ENCODE measurements around the gene CERK. TPM values are rescaled to one million over a fixed set of nuclear protein-coding genes. Genes with fewer than 3 reads are reported as not detected.

Gene CERK
- total RNA-seq, 4 donors from 2014 or later: 20.3 to 42.0 (median 24.7) TPM

DNA sequence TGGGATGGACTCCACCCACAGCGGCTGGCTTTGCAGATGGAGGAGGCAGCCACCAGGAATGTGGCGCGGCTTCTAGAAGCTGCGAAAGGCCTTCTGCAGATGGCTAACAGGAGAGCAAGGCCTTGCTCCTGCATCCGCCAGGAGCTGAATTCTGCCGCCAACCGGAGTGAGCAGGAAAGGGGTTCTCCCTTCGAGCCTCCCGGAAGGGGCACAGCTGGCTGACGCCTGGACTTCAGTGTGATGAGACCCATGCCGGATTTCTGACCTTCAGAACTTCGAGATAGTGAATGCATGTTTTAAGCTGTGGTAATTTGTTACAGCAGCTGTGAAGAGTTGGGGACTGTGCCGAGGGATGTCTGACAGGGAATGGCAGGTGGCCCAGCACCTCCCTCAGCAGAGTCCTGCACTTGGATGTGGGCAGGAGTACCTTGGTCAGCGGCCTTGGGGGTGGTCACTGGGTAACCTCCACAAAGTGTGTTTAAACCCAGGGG, 32.1 kb upstream of the CERK start:
- no peaks in the 10 kb centered on the region for H3K27me3 ChIP-seq
- DNase-seq (ENCODE audit: low spot score in 2 of 2): no peak
- H3K4me1 ChIP-seq: peaks cover 0 to 76% (median 39%) of the 10 kb centered on the region in 4 donors
- H3K36me3 ChIP-seq: peaks cover 0 to 1% (median 0%) of the 10 kb centered on the region in 3 donors
- H3K27ac ChIP-seq: peak overlapping the region; percentile 53 to 91 (median 77)
- no peak overlapping the region for H3K4me3 ChIP-seq
- TF ChIP-seq, protein P1, sequence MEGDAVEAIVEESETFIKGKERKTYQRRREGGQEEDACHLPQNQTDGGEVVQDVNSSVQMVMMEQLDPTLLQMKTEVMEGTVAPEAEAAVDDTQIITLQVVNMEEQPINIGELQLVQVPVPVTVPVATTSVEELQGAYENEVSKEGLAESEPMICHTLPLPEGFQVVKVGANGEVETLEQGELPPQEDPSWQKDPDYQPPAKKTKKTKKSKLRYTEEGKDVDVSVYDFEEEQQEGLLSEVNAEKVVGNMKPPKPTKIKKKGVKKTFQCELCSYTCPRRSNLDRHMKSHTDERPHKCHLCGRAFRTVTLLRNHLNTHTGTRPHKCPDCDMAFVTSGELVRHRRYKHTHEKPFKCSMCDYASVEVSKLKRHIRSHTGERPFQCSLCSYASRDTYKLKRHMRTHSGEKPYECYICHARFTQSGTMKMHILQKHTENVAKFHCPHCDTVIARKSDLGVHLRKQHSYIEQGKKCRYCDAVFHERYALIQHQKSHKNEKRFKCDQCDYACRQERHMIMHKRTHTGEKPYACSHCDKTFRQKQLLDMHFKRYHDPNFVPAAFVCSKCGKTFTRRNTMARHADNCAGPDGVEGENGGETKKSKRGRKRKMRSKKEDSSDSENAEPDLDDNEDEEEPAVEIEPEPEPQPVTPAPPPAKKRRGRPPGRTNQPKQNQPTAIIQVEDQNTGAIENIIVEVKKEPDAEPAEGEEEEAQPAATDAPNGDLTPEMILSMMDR (IDR thresholded peaks at IDR 0.05): no peak
- no peak for TF ChIP-seq POLR2A (IDR thresholded peaks at IDR 0.05)
- no peak for TF ChIP-seq EP300 (IDR thresholded peaks at IDR 0.05)
- 80 to 81% methylated on average over 9 to 14 of the region's 14 CpGs for WGBS, 2 donors
- no peaks in the 10 kb centered on the region for H3K9me3 ChIP-seq

DNA sequence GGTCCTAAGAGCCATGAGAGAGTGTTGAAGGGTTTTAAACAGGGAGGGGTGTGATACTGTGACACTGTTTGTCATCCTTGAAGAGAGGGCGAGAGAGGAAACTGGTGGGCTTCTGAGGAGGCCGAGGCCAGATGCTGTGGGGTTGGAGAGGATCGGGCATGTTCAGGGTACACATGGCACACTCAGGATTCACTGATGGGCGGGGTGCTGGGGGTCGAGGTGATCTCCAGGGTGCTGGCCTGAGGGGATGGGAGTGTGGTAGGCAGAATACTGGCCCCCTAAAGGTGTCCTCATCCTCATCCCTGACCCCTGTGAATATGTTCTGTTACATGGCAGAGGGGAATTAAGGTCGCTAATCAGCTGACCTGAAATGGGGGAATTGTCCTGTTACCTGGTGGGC, 31.7 kb upstream of the CERK start:
- DNase-seq (ENCODE audit: low spot score in 2 of 2): no peak
- 92% methylated on average over 6 of the region's 6 CpGs for WGBS, 2 donors
- no peaks in the 10 kb centered on the region for H3K9me3 ChIP-seq
- no peak overlapping the region for H3K4me3 ChIP-seq
- no peaks in the 10 kb centered on the region for H3K27me3 ChIP-seq
- TF ChIP-seq EP300 (IDR thresholded peaks at IDR 0.05) (no peak), POLR2A (IDR thresholded peaks at IDR 0.05) (no peak)
- TF ChIP-seq, protein P1 (IDR thresholded peaks at IDR 0.05): no peak
- H3K4me1 ChIP-seq: peaks cover 0 to 76% (median 39%) of the 10 kb centered on the region in 4 donors
- H3K27ac ChIP-seq: peak overlapping the region; percentile 53 to 91 (median 77)
- peaks cover 0 to 5% (median 0%) of the 10 kb centered on the region in 3 donors for H3K36me3 ChIP-seq

DNA sequence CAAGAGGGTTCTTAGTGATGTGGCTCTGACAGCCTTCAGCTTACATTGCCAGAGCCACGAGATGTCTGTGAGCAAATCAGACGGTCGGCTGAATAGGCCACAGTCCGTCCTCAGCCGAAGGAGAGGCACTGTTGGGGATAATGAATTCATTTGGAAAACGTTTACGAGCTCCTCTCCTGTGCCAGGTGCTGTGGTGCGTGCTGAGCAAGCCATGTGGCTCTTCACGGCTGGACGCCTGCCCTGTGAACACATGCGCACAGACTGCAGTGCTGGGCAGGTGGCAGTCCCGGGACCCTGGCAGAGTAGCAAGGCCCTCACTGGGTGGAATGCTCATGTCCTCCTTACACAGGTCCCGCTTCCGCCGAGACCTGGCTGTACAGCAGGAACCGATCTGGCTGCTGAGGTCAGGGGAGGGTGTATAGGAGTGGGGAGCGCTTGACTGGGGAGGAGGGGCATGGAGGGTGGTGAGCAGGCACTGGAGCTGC, 31.2 kb upstream of the CERK start:
- Histone ChIP-seq H3K4me1 (peaks cover 0 to 76% (median 39%) of the 10 kb centered on the region in 4 donors), H3K27ac (peak overlapping the region; percentile 53 to 91 (median 77))
- 76 to 80% methylated on average over 17 of the region's 17 CpGs for WGBS, 2 donors

DNA sequence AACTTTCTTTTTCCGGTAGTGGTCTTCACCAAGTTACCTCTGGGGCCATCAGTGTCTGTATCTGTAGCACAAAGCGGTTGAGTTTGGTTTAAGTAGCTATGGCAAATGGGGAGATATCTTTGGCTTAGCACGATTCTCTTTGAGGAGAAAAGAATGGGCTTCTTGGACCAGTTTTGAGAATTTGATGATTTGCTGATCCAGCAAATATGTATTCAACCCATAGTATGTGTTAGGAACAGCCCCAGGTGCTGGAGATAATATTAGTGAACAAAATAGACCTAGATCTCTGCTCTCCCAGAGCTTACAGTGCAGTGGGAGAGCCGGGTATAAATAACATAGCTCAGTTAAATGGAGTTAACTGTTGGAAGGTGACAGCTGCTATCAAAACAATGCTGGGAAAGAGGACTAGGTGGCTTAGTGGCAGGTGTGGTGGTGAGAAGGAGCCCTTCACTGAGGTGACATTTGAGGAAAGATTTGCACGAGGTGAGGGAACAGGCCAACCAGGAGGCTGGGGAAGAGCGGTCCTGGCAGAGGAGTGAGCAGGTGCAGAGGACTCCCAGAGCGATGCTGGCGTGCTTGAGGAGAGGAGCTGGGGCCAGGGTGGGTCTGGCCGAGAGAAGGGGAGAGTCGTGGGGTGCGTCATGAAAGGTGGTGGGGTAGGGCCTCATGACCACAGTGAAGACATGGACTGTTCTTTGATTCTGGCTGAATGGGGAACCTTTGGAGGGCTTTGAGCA, 29.4 kb upstream of the CERK start:
- no peak for DNase-seq (ENCODE audit: low spot score in 2 of 2)
- TF ChIP-seq EP300 (IDR thresholded peaks at IDR 0.05): no peak
- Histone ChIP-seq H3K36me3 (peaks cover 0 to 5% (median 0%) of the 10 kb centered on the region in 3 donors), H3K4me1 (peaks cover 0 to 71% (median 43%) of the 10 kb centered on the region in 4 donors), H3K4me3 (no peak overlapping the region), H3K9me3 (no peaks in the 10 kb centered on the region), H3K27me3 (no peaks in the 10 kb centered on the region), H3K27ac (peak overlapping the region; percentile 53 to 91 (median 77))
- WGBS, 2 donors: 93 to 97% methylated on average over 11 of the region's 11 CpGs

More for the DNA sequence above, 31.2 kb upstream of the CERK start:
- H3K9me3 ChIP-seq: no peaks in the 10 kb centered on the region
- no peak overlapping the region for H3K4me3 ChIP-seq
- no peaks in the 10 kb centered on the region for H3K27me3 ChIP-seq
- DNase-seq (ENCODE audit: low spot score in 2 of 2): no peak
- peaks cover 0 to 5% (median 0%) of the 10 kb centered on the region in 3 donors for H3K36me3 ChIP-seq
- TF ChIP-seq, protein P1 (IDR thresholded peaks at IDR 0.05): no peak
- TF ChIP-seq POLR2A (IDR thresholded peaks at IDR 0.05) (no peak), EP300 (IDR thresholded peaks at IDR 0.05) (no peak)

DNA sequence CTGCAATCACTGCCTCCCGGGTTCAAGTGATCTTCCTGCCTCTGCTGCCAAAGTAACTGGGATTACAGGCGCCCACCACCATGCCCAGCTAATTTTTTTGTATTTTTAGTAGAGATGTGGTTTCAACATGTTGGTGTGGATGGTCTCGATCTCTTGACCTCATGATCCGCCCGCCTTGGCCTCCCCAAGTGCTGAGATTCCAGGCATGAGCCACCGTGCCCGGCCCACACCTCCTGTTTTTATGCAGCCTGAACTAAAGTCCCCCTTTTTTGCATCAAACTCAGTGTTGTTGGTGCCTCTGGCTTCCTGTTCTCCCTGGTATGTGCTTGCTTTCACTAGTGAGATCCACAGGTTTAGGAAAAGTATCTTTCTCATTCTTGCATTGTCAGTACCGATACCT, 28.6 kb upstream of the CERK start:
- TF ChIP-seq EP300 (IDR thresholded peaks at IDR 0.05): no peak
- TF ChIP-seq POLR2A (IDR thresholded peaks at IDR 0.05): no peak
- TF ChIP-seq, protein P1 (IDR thresholded peaks at IDR 0.05): no peak
- WGBS, 2 donors: 92 to 94% methylated on average over 8 of the region's 8 CpGs
- H3K4me1 ChIP-seq: peaks cover 0 to 75% (median 43%) of the 10 kb centered on the region in 4 donors

More for the DNA sequence above, 28.6 kb upstream of the CERK start:
- Histone ChIP-seq H3K4me3 (no peak overlapping the region), H3K27ac (peak overlapping the region in 1 of 4 donors; percentile 78), H3K27me3 (no peaks in the 10 kb centered on the region), H3K36me3 (peaks cover 0 to 5% (median 0%) of the 10 kb centered on the region in 3 donors), H3K9me3 (no peaks in the 10 kb centered on the region)
- no peak for DNase-seq (ENCODE audit: low spot score in 2 of 2)
